Loucy (cell line): Measurements from ENCODE around the gene NEDD4L.

ENCODE experiments used
- H2AFZ ChIP-seq: fragments of 200-600 bp; sonication (generic); 2 replicates; pipeline ENCODE4 v1.6.0; 2016; ENCODE audit warnings: antibody characterized with exemption, mild to moderate bottlenecking, low read length, moderate library complexity
- H3F3A ChIP-seq: fragments of 200-600 bp; 2 replicates; pipeline ENCODE4 v1.6.0; 2016; ENCODE audit warnings: antibody characterized with exemption, low read depth, mild to moderate bottlenecking
- H3K27me3 ChIP-seq: fragments of 200-600 bp; sonication (generic); 2 replicates; pipeline ENCODE4 v1.6.1; 2014; ENCODE audit warnings: low read length, mild to moderate bottlenecking; ENCODE audit not compliant: insufficient read depth, poor library complexity, severe bottlenecking
- H3K36me3 ChIP-seq: fragments of 200-600 bp; sonication (generic); 2 replicates; pipeline ENCODE4 v1.6.1; 2016; ENCODE audit warnings: low read length; ENCODE audit not compliant: insufficient read depth
- H3K4me1 ChIP-seq: fragments of 200-600 bp; sonication (generic); 2 replicates; pipeline ENCODE4 v1.5.1; 2014; ENCODE audit warnings: low read length, mild to moderate bottlenecking; ENCODE audit not compliant: insufficient read depth, poor library complexity, severe bottlenecking
- H3K4me2 ChIP-seq: fragments of 200-600 bp; sonication (generic); 2 replicates; pipeline ENCODE4 v1.6.0; 2014; ENCODE audit warnings: antibody characterized with exemption, low read length, low read depth, mild to moderate bottlenecking; ENCODE audit not compliant: poor library complexity, severe bottlenecking
- H3K4me3 ChIP-seq: fragments of 200-600 bp; sonication (generic); 2 replicates; pipeline ENCODE4 v1.5.1; 2014; ENCODE audit warnings: low read length, mild to moderate bottlenecking, mixed read lengths; ENCODE audit not compliant: poor library complexity, severe bottlenecking
- H3K79me2 ChIP-seq: fragments of 200-600 bp; sonication (generic); 2 replicates; pipeline ENCODE4 v1.6.1; 2014; ENCODE audit warnings: low read length; ENCODE audit not compliant: insufficient read depth
- H3K9ac ChIP-seq: fragments of 200-600 bp; sonication (generic); 2 replicates; pipeline ENCODE4 v1.6.0; 2014; ENCODE audit warnings: mild to moderate bottlenecking, low read depth, low read length, moderate library complexity; ENCODE audit not compliant: poor library complexity, severe bottlenecking
- H3K9me2 ChIP-seq: fragments of 200-600 bp; sonication (generic); replicated peaks from 2 replicates; pipeline ENCODE4 v1.6.1; 2016; ENCODE audit warnings: low read depth, low read length, mixed read lengths
- H3K9me3 ChIP-seq: fragments of 200-600 bp; sonication (generic); 2 replicates; pipeline ENCODE4 v1.6.1; 2014; ENCODE audit warnings: mild to moderate bottlenecking, antibody characterized with exemption, low read length, low read depth; ENCODE audit not compliant: insufficient read depth
- H4K20me1 ChIP-seq: fragments of 200-600 bp; sonication (generic); 2 replicates; pipeline ENCODE4 v1.6.0; 2014; ENCODE audit warnings: antibody characterized with exemption, low read length, mild to moderate bottlenecking; ENCODE audit not compliant: insufficient read depth, poor library complexity, severe bottlenecking
- CTCF ChIP-seq: fragments of 200-600 bp; sonication (generic); conservative IDR thresholded peaks from 2 replicates; pipeline ENCODE4 v1.5.1; 2014; ENCODE audit warnings: mild to moderate bottlenecking, antibody characterized with exemption, low read length
- EZH2phosphoT487 ChIP-seq: fragments of 200-600 bp; IDR thresholded peaks from 2 replicates; pipeline ENCODE4 v1.6.1; 2018; ENCODE audit warnings: antibody characterized with exemption, mild to moderate bottlenecking, moderate library complexity, borderline replicate concordance

The NEDD4L gene

DNA sequence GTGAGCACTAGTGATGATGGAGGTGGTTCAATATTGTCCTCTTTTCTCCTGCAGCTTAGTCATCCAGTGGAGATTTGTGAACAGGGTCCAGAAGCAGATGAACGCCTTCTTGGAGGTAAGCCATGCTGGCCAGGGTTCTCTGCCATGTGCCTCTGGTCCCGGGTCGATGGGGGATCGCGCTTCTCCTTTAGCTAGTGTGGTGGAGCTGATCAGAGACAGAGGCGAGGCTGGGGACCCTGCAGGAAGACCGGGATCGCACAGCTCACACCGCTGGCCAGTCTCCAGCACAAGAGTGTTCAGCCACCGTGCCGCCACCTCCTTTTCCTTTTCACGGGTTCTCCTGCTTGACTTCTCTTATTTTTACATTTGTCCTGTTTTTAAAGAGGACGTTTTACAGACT, 341.4 kb downstream of the NEDD4L start:
- Histone ChIP-seq H3K27me3 (no peaks in the 10 kb centered on the region), H3K4me3 (no peak overlapping the region), H3K79me2 (no peaks in the 10 kb centered on the region), H3K4me2 (no peak overlapping the region), H3K9ac (no peak overlapping the region), H3K4me1 (no peaks in the 10 kb centered on the region), H2AFZ (no peak overlapping the region), H3K36me3 (peaks cover 5% of the 10 kb centered on the region; the same call in 1 of the 2 replicates), H3F3A (no peaks in the 10 kb centered on the region), H4K20me1 (no peaks in the 10 kb centered on the region), H3K9me3 (no peaks in the 10 kb centered on the region), H3K9me2 (no peaks in the 10 kb centered on the region)
- TF ChIP-seq CTCF (no peak), EZH2phosphoT487 (no peak)

GRCh38 chr18:58386780-58387179, 342.8 kb downstream of the NEDD4L start:
- H3K4me2 ChIP-seq: no peak overlapping the region
- no peaks in the 10 kb centered on the region for H3K27me3 ChIP-seq
- no peaks in the 10 kb centered on the region for H3K79me2 ChIP-seq
- no peaks in the 10 kb centered on the region for H3K4me1 ChIP-seq
- no peak overlapping the region for H2AFZ ChIP-seq
- H3K9me2 ChIP-seq: no peaks in the 10 kb centered on the region
- H3K9me3 ChIP-seq: no peaks in the 10 kb centered on the region
- H3K4me3 ChIP-seq: no peak overlapping the region
- H3K36me3 ChIP-seq: peaks cover 5% of the 10 kb centered on the region; the same call in 1 of the 2 replicates
- TF ChIP-seq CTCF (no peak), EZH2phosphoT487 (no peak)
- no peaks in the 10 kb centered on the region for H4K20me1 ChIP-seq
- no peak overlapping the region for H3K9ac ChIP-seq
- H3F3A ChIP-seq: no peaks in the 10 kb centered on the region

GRCh38 chr18:58387716-58388115, 343.7 kb downstream of the NEDD4L start:
- no peaks in the 10 kb centered on the region for H3K9me3 ChIP-seq
- no peak overlapping the region for H2AFZ ChIP-seq
- H4K20me1 ChIP-seq: no peaks in the 10 kb centered on the region
- H3K36me3 ChIP-seq: peaks cover 5% of the 10 kb centered on the region; the same call in 1 of the 2 replicates
- no peaks in the 10 kb centered on the region for H3K9me2 ChIP-seq
- no peaks in the 10 kb centered on the region for H3K27me3 ChIP-seq
- H3K4me1 ChIP-seq: no peaks in the 10 kb centered on the region
- H3F3A ChIP-seq: no peaks in the 10 kb centered on the region
- H3K4me3 ChIP-seq: no peak overlapping the region
- H3K9ac ChIP-seq: no peak overlapping the region
- no peak for TF ChIP-seq CTCF
- no peak for TF ChIP-seq EZH2phosphoT487
- no peak overlapping the region for H3K4me2 ChIP-seq
- no peaks in the 10 kb centered on the region for H3K79me2 ChIP-seq
